Gastroesophageal sphincter (tissue), 3 donors: Measurements from ENCODE around the gene UBE2H.

Source experiments
- EP300 ChIP-seq: sonication (generic); formaldehyde crosslinking; IDR thresholded peaks from one replicate; pipeline ENCODE4 v1.6.1; 2017; ENCODE audit warnings: antibody characterized with exemption, mild to moderate bottlenecking
- POLR2AphosphoS5 ChIP-seq: sonication (generic); formaldehyde crosslinking; IDR thresholded peaks from one replicate; pipeline ENCODE4 v1.6.1; 2017; ENCODE audit warnings: antibody characterized with exemption
- TF ChIP-seq, protein P1 (sequence below), 4 experiments: fragments of 200-600 bp in 2 of 4; fragments of 450-650 bp in 2 of 4; sonication (generic) in 1 of 4; IDR thresholded peaks; one replicate each; pipeline ENCODE4 v1.5.1; 2017 to 2019; ENCODE audit warnings: antibody characterized with exemption in 4 of 4, mild to moderate bottlenecking in 2 of 4, moderate library complexity in 2 of 4

DNA sequence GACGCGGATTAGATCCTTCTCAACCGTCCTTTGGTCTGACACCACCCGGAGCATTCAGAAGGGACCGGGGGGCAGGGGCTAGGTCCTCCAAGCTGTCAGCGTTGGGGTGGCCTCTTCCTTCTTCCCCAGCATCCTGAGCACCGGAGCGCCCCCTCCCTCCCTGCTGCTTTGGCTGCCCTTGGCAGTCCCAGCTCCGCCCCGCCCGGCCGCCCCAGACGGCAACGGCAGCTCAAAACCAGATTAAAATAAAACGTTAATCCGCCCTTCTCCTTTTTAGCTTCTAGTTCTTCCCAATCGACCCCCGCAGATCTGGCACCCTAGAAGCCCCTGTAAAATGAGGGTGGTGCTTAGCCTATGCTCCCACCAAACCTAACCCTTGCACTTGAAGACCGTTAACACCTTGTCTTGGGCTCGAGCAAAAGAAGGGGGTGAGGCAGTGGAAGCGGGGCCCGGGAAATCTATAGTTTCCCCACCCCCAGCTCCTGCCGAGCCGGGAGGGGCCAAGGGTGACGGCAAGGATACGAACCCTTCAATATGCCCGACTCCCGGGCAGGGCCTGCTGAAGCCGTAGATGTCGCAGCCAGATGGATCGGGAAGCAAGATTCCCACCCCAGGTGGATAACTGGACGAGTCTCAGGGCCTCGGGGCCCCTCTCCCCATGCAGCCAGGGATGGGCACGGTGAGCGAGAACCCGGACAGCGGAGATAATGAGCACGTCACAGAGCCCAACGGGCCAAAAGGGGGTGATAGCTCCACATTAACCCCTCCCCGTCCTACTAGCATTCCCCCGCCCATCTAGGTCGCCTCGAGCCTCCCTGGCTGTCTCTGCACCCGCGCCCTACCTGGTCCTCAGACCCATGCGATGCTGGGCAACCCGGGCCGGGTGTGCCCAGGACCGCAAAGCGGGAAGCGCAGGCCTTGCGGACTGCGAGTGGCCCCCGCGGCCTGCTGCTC lies 171.5 kb downstream of the UBE2H start:
- TF ChIP-seq EP300 (no peak), POLR2AphosphoS5 (no peak)
- TF ChIP-seq, protein P1, sequence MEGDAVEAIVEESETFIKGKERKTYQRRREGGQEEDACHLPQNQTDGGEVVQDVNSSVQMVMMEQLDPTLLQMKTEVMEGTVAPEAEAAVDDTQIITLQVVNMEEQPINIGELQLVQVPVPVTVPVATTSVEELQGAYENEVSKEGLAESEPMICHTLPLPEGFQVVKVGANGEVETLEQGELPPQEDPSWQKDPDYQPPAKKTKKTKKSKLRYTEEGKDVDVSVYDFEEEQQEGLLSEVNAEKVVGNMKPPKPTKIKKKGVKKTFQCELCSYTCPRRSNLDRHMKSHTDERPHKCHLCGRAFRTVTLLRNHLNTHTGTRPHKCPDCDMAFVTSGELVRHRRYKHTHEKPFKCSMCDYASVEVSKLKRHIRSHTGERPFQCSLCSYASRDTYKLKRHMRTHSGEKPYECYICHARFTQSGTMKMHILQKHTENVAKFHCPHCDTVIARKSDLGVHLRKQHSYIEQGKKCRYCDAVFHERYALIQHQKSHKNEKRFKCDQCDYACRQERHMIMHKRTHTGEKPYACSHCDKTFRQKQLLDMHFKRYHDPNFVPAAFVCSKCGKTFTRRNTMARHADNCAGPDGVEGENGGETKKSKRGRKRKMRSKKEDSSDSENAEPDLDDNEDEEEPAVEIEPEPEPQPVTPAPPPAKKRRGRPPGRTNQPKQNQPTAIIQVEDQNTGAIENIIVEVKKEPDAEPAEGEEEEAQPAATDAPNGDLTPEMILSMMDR (IDR thresholded peaks at IDR 0.05): no peak
